Transverse colon (tissue), 4 donors: Measurements from ENCODE around the gene PBX1. TPM values are rescaled to one million over a fixed set of nuclear protein-coding genes. Genes with fewer than 3 reads are reported as not detected.
A peak's percentile ranks its signal among the peaks of the same experiment; 100 is the strongest.

Experiments used
- DNase-seq: peaks from one replicate; pipeline ENCODE4 v3.0.0-alpha.2; 2019
- H3K27ac ChIP-seq, 4 donors: fragments of 200-600 bp; sonication (generic); 2 replicates each; pipeline ENCODE4 v1.5.1; 2016 to 2018; ENCODE audit warnings: inconsistent platforms in 4 of 4
- H3K27me3 ChIP-seq: fragments of 200-600 bp; sonication (generic); 2 replicates; pipeline ENCODE4 v1.5.1; 2017; ENCODE audit warnings: inconsistent platforms
- H3K36me3 ChIP-seq, 4 donors: fragments of 200-600 bp; sonication (generic); 2 replicates each; pipeline ENCODE4 v1.5.1; 2017 to 2019; ENCODE audit warnings: inconsistent platforms in 4 of 4
- H3K4me1 ChIP-seq, 4 donors: fragments of 200-600 bp; sonication (generic); 2 replicates each; pipeline ENCODE4 v1.5.1; 2017 to 2020; ENCODE audit warnings: inconsistent platforms in 4 of 4
- H3K4me3 ChIP-seq, 4 donors: fragments of 200-600 bp; sonication (generic); 1 replicate in 1 of 4; 2 replicates in 3 of 4; pipeline versions ENCODE4 v1.5.1 to v1.6.1; 2017 to 2019; ENCODE audit warnings: inconsistent platforms in 4 of 4
- H3K9me3 ChIP-seq, 2 donors: fragments of 200-600 bp; sonication (generic); 2 replicates each; pipeline ENCODE4 v1.5.1; 2017 to 2019; ENCODE audit warnings: inconsistent platforms in 2 of 2
- EP300 ChIP-seq: sonication (generic); formaldehyde crosslinking; IDR thresholded peaks from one replicate; pipeline ENCODE4 v1.6.1; 2017; ENCODE audit warnings: antibody characterized with exemption, low read depth
- POLR2A ChIP-seq: fragments of 450-650 bp; IDR thresholded peaks from one replicate; pipeline ENCODE4 v1.6.1; 2016; ENCODE audit warnings: antibody characterized with exemption, mild to moderate bottlenecking, moderate library complexity
- POLR2AphosphoS5 ChIP-seq, 3 donors: sonication (generic); formaldehyde crosslinking; IDR thresholded peaks; one replicate each; pipeline ENCODE4 v1.6.1; 2016; ENCODE audit warnings: antibody characterized with exemption in 3 of 3
- WGBS, 2 donors: methylation state at CpG; one replicate each; pipeline ENCODE4 v1.1.5; 2018; ENCODE audit warnings: low coverage in 1 of 2; 5-methylcytosine and 5-hydroxymethylcytosine counted together
- in situ Hi-C, 4 donors: fragments of 200-750 bp; cut with MboI; loops; one replicate each; pipeline versions ENCODE4 v1.15.0 to v1.15.1; 2017; ENCODE audit warnings: low sequenced_read_pairs in 3 of 4, low pct_ligation_motif_present in 1 of 4, low pct_unique_long_range_greater_than_20kb in 1 of 4
- intact Hi-C: fragments of 100-400 bp; cut with DNase I; formaldehyde crosslinking; loops from one replicate; pipeline ENCODE4 v1.15.1; 2023; ENCODE audit warnings: low total_unique reads
- total RNA-seq, 4 donors: library from RNA; depleted of rRNA; stranded (reverse); fragments of >200 nt; gene quantifications; one replicate each; pipeline ENCODE4 v1.1.0, GENCODE V29; 2016
- TF ChIP-seq, protein P1 (sequence below), 5 experiments: fragments of 200-600 bp in 3 of 5; fragments of 450-650 bp in 2 of 5; sonication (generic) in 3 of 5; IDR thresholded peaks; 1 replicate in 2 of 5; 2 replicates in 3 of 5; pipeline ENCODE4 v1.5.1; 2016 to 2017; ENCODE audit warnings: antibody characterized with exemption in 5 of 5, inconsistent platforms in 3 of 5, mild to moderate bottlenecking in 2 of 5, moderate library complexity in 1 of 5

Gene PBX1
- total RNA-seq, 4 donors from 2014 or later = 46.8 to 77.2 (median 50.7) TPM

DNA sequence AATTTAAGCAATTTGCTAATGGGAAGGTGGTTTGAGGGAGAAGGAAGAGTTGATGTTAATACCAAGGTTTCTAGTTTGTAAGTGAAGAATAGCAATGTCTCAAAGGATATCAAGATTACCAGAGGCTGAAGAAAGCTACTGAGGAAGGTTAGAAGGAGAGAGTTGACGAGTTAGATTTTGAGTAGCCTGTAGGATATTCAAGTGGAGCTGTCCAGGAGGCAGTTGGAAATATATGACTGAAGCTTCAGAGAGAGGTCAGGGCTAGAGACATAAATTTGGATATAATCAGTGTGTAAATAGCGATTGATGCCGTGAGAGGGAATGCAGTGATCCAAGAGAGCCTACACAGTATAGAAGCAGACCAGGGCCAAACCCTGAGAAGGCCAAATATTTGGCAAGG, 48.4 kb downstream of the PBX1 start:
- Histone ChIP-seq H3K9me3 (no peaks in the 10 kb centered on the region), H3K4me1 (peaks cover 6 to 62% (median 28%) of the 10 kb centered on the region in 4 donors), H3K27me3 (no peaks in the 10 kb centered on the region), H3K27ac (no peak overlapping the region), H3K36me3 (no peaks in the 10 kb centered on the region), H3K4me3 (no peak overlapping the region)
- no peak for DNase-seq
- in situ Hi-C loops (no loop called here), intact Hi-C loops (no loop called here)
- 69 to 78% methylated on average over 3 of the region's 3 CpGs for WGBS, 2 donors
- TF ChIP-seq, protein P1, sequence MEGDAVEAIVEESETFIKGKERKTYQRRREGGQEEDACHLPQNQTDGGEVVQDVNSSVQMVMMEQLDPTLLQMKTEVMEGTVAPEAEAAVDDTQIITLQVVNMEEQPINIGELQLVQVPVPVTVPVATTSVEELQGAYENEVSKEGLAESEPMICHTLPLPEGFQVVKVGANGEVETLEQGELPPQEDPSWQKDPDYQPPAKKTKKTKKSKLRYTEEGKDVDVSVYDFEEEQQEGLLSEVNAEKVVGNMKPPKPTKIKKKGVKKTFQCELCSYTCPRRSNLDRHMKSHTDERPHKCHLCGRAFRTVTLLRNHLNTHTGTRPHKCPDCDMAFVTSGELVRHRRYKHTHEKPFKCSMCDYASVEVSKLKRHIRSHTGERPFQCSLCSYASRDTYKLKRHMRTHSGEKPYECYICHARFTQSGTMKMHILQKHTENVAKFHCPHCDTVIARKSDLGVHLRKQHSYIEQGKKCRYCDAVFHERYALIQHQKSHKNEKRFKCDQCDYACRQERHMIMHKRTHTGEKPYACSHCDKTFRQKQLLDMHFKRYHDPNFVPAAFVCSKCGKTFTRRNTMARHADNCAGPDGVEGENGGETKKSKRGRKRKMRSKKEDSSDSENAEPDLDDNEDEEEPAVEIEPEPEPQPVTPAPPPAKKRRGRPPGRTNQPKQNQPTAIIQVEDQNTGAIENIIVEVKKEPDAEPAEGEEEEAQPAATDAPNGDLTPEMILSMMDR (IDR thresholded peaks at IDR 0.05) = no peak
- TF ChIP-seq POLR2A (no peak), EP300 (no peak), POLR2AphosphoS5 (IDR thresholded peaks at IDR 0.05) (no peak)

DNA sequence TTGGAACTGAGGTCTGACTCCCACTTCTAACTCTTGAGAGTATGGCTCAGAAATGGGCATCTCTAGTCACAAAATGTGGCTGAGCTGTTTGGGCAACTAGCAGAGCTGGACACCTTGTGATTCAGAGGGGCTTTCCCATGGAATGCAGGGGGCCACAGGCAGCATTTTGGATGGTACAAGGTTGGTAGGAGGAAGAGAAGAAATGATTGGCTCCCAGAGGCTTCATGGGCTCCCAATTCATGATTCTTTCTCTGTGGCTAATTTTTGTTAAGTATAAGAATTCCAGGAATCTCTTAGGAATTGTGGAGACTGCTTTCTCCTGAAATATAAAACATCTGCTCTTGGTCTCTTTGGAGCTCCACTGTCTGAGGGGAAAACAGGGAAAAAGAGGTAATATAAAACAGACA, 49.7 kb downstream of the PBX1 start:
- in situ Hi-C loops = no loop called here
- no peak overlapping the region for H3K4me3 ChIP-seq
- peak overlapping the region in 2 of 4 donors; percentile 18 to 30 for H3K27ac ChIP-seq
- H3K4me1 ChIP-seq = peaks cover 12 to 62% (median 29%) of the 10 kb centered on the region in 4 donors
- no peaks in the 10 kb centered on the region for H3K27me3 ChIP-seq
- H3K36me3 ChIP-seq = no peaks in the 10 kb centered on the region
- no peaks in the 10 kb centered on the region for H3K9me3 ChIP-seq
- intact Hi-C loops = no loop called here
- no peak for TF ChIP-seq POLR2AphosphoS5 (IDR thresholded peaks at IDR 0.05)
- no peak for TF ChIP-seq POLR2A
- no peak for TF ChIP-seq EP300
- TF ChIP-seq, protein P1 (IDR thresholded peaks at IDR 0.05) = no peak
- no peak for DNase-seq

DNA sequence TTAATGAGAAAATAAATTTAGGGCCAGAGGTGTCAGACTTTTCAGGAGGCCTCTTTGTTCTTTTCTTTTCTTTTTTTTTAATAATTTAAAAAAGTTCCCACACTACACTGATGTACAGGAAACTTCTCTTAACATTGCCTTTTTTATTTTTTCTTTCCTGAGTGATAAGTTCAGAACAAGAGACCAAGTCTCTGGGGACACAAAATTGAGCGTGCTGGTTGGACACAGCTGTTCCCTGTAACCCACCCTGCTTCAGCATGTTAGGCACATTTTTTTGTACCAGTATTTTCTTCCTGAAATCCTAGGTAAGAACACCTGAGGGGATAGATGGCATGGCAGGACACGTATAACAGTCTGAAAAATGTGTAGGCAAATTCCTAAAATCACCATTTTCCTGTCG, 50.1 kb downstream of the PBX1 start:
- no peak for DNase-seq
- Histone ChIP-seq H3K4me1 (peaks cover 12 to 64% (median 32%) of the 10 kb centered on the region in 4 donors), H3K27me3 (no peaks in the 10 kb centered on the region), H3K4me3 (no peak overlapping the region), H3K36me3 (no peaks in the 10 kb centered on the region), H3K9me3 (no peaks in the 10 kb centered on the region), H3K27ac (peak overlapping the region in 1 of 4 donors; percentile 30)
- TF ChIP-seq POLR2A (no peak), POLR2AphosphoS5 (IDR thresholded peaks at IDR 0.05) (no peak), EP300 (no peak)
- TF ChIP-seq, protein P1 (IDR thresholded peaks at IDR 0.05) = no peak
- intact Hi-C loops (no loop called here), in situ Hi-C loops (no loop called here)
- 76 to 100% methylated on average over 3 of the region's 3 CpGs for WGBS, 2 donors

DNA sequence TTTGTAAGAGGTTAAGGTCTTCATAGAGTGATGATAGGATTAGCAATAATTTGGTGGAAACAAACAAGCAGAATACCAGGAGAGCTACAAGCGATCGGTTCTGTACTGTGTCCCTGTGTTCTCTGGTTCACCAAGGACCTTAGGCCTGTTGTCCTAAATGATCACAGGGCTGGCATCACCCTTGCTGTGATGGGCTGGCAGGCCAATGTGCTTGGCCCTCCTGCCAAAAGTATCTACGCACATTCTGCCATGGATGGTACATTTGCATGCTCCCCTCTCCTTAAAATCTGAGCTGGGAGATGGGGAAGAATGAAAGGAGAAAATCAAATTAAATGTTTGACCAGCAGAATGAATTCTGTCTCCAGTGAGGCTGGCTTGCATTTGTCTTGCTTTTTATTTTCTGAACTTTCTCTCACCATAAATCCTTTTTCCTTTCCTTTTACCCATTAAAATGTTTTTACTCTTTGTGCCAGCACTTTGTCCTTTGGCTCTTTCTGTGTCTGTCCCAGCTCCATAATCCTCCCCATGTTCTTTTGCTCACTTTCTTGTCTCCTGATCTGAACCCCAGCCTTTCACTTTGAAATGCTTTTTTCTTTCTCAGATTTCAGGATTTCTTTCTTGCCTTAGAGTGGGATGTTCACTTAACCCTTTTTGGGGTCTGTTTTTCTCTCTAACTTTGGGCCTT, 51.7 kb downstream of the PBX1 start:
- Histone ChIP-seq H3K4me1 (peaks cover 12 to 55% (median 27%) of the 10 kb centered on the region in 4 donors), H3K27me3 (no peaks in the 10 kb centered on the region), H3K9me3 (no peaks in the 10 kb centered on the region), H3K4me3 (no peak overlapping the region), H3K36me3 (no peaks in the 10 kb centered on the region), H3K27ac (peak overlapping the region; percentile 25 to 83 (median 58))
- TF ChIP-seq, protein P1 (IDR thresholded peaks at IDR 0.05) = no peak
- TF ChIP-seq POLR2AphosphoS5 (IDR thresholded peaks at IDR 0.05) (no peak), POLR2A (no peak), EP300 (no peak)
- intact Hi-C loops = no loop called here
- 90% methylated on average over 3 of the region's 3 CpGs; no CpG with 5 or more reads in 1 of the 2 donors for WGBS, 2 donors
- DNase-seq = no peak
- in situ Hi-C loops = no loop called here
